Measurements from ENCODE around the gene HSPA1A.

DNA sequence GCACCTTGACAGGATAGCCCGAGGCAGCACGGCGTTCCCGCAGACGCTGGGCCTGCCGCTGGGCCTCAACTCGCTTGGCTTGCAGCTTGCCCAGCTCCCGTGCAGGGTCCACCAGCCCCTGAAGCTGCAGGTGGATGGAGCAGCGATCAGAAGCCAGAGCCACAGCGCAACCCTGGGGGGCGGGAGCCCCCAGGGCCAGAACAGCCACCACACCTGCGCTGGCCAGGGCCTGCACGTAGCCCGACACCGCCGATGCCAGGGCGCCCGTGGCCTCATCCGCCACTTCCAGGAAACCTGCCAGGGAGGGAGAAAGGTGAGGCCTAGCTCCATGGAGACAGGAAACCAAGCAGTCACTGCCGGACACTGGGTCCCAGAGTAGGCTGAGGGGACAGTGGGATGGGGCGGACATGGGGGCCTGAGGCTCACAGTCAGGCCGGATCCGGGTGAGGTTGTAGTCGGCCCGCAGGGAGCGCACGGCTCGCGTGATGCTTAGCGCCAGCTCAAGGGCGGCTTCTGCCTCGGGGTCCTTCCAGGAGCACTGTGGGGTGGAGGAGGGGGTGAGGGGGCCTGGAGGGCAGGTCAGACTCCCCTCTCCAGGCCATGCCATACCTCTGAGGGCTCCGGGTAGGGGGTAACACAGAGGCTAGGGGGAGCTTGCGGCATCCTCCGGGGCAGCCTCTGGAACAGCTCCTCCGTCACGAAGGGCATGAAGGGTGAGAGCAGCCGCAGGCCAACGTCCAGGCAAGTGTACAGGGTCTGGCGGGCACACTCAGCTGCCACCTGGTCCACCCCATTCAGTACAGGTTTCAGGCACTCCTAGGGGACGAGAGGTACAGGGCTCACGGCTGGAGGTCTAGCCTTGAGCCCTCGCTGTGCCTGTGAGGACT, 36.1 kb upstream of the HSPA1A start:
- TF ChIP-seq POLR2AphosphoS5 (IDR thresholded peaks at IDR 0.05; ENCODE audit: insufficient read depth in 1 of 2, low read depth in 1 of 2) = no peak
- TF ChIP-seq, protein P1, sequence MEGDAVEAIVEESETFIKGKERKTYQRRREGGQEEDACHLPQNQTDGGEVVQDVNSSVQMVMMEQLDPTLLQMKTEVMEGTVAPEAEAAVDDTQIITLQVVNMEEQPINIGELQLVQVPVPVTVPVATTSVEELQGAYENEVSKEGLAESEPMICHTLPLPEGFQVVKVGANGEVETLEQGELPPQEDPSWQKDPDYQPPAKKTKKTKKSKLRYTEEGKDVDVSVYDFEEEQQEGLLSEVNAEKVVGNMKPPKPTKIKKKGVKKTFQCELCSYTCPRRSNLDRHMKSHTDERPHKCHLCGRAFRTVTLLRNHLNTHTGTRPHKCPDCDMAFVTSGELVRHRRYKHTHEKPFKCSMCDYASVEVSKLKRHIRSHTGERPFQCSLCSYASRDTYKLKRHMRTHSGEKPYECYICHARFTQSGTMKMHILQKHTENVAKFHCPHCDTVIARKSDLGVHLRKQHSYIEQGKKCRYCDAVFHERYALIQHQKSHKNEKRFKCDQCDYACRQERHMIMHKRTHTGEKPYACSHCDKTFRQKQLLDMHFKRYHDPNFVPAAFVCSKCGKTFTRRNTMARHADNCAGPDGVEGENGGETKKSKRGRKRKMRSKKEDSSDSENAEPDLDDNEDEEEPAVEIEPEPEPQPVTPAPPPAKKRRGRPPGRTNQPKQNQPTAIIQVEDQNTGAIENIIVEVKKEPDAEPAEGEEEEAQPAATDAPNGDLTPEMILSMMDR (IDR thresholded peaks at IDR 0.05) = no peak
